PC-9 (cell line): ENCODE results near the gene JHY.

Source experiments
- CTCF ChIP-seq: fragments of 200-600 bp; sonication (generic); conservative IDR thresholded peaks from 2 replicates; pipeline ENCODE4 v1.6.1; 2017; ENCODE audit warnings: mixed run types, antibody characterized with exemption, mild to moderate bottlenecking, moderate library complexity
- EZH2 ChIP-seq: fragments of 200-600 bp; sonication (generic); IDR thresholded peaks from 2 replicates; pipeline ENCODE4 v1.8.0; 2017; ENCODE audit warnings: antibody characterized with exemption, low read depth

GRCh38 chr11:122933416-122933815 lies 50.9 kb downstream of the JHY start:
- TF ChIP-seq CTCF (no peak), EZH2 (no peak)
